H1 (cell line): Measurements from ENCODE around the gene EGFR. TPM values are rescaled to one million over a fixed set of nuclear protein-coding genes. Genes with fewer than 3 reads are reported as not detected.

Source experiments
- EGR1 ChIP-seq: IDR thresholded peaks from 2 replicates; pipeline ENCODE4 v1.6.1; 2011; ENCODE audit warnings: low read depth, low read length, borderline replicate concordance
- HDAC2 ChIP-seq, 2 experiments: fragments of 300-600 bp in 1 of 2; sonication (generic) in 1 of 2; IDR thresholded peaks; 2 replicates each; pipeline ENCODE4 v1.6.1; 2011 to 2012; ENCODE audit warnings: low read depth in 2 of 2, low read length in 2 of 2, mild to moderate bottlenecking in 2 of 2, moderate library complexity in 2 of 2, borderline replicate concordance in 1 of 2, inconsistent platforms in 1 of 2
- NRF1 ChIP-seq: IDR thresholded peaks from 2 replicates; pipeline ENCODE4 v1.6.1; 2011; ENCODE audit warnings: mild to moderate bottlenecking, low read depth, low read length, improper control_type of control experiment
- POLR2A ChIP-seq, 2 experiments: IDR thresholded peaks; 1 replicate in 1 of 2; 2 replicates in 1 of 2; pipeline ENCODE4 v1.6.1; 2011; ENCODE audit warnings: low read depth in 2 of 2, low read length in 2 of 2, mild to moderate bottlenecking in 2 of 2; ENCODE audit errors: control extremely low read depth in 1 of 2
- POLR2AphosphoS5 ChIP-seq: IDR thresholded peaks from 2 replicates; pipeline ENCODE4 v1.6.1; 2011; ENCODE audit warnings: low read depth, low read length
- SP2 ChIP-seq: IDR thresholded peaks from 2 replicates; pipeline ENCODE4 v1.6.1; 2012; ENCODE audit warnings: mild to moderate bottlenecking, low read length, inconsistent platforms
- polyA plus RNA-seq, 7 experiments: library from polyadenylated mRNA; depleted of rRNA in 3 of 7; stranded (reverse) in 5 of 7; unstranded in 2 of 7; fragments of >200 nt in 5 of 7; fragments of 200-250 nt in 2 of 7; gene quantifications; 1 replicate in 5 of 7; 2 replicates in 1 of 7; 4 replicates in 1 of 7; pipeline versions ENCODE4 v1.2.1 to v1.2.3, GENCODE V29; 2011 to 2013; ENCODE audit warnings: missing spikeins in 2 of 7, mixed read lengths in 2 of 7
- total RNA-seq: library from RNA; stranded (reverse); fragmentation: NEBNext Ultra II Directional; extraction: Animal tissue kit (Norgen Biotek cat#: 25700); gene quantifications from 2 replicates; pipeline ENCODE4 v1.2.1, GENCODE V29; 2021
- TF ChIP-seq, protein P1 (sequence below), 3 experiments: IDR thresholded peaks; 1 replicate in 2 of 3; 2 replicates in 1 of 3; pipeline versions ENCODE4 v1.5.1 to v1.6.1; 2011; ENCODE audit warnings: low read length in 3 of 3, mild to moderate bottlenecking in 3 of 3, inconsistent platforms in 2 of 3, low read depth in 1 of 3, moderate library complexity in 1 of 3; ENCODE audit not compliant: insufficient read depth in 1 of 3; ENCODE audit errors: control extremely low read depth in 1 of 3

Gene EGFR
- total and polyA plus RNA-seq, 2 of the 8 experiments (the other 6 are each of a cell fraction or from before 2014, with no cell fraction given), result 1.9 to 5.8 TPM

DNA sequence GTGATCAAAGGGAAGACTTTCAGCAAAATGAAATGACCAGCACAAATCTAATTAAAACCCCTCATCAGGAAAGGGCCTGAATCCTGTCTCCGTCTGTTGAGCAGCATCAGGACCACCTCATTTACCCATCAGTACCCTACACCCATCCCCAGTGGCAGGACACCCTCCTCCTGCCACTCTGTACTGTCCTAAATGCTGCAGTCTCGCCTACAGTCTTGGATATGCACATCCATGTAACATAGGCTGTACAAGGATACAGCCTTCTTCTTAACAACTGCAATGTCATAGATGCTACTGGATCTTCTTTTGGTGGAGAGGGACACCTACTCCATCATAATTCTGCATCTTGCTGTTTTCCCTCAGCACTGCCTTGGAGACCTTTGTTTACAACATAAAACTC, 206.0 kb downstream of the EGFR start (continued):
- TF ChIP-seq SP2 (no peak), POLR2AphosphoS5 (no peak), NRF1 (no peak), EGR1 (no peak), HDAC2 (IDR thresholded peaks at IDR 0.05; ENCODE audit: borderline replicate concordance in 1 of 2, low read depth in 2 of 2, low read length in 2 of 2) (no peak), POLR2A (IDR thresholded peaks at IDR 0.05; ENCODE audit: control extremely low read depth in 1 of 2, low read depth in 2 of 2, low read length in 2 of 2) (no peak)
- TF ChIP-seq, protein P1, sequence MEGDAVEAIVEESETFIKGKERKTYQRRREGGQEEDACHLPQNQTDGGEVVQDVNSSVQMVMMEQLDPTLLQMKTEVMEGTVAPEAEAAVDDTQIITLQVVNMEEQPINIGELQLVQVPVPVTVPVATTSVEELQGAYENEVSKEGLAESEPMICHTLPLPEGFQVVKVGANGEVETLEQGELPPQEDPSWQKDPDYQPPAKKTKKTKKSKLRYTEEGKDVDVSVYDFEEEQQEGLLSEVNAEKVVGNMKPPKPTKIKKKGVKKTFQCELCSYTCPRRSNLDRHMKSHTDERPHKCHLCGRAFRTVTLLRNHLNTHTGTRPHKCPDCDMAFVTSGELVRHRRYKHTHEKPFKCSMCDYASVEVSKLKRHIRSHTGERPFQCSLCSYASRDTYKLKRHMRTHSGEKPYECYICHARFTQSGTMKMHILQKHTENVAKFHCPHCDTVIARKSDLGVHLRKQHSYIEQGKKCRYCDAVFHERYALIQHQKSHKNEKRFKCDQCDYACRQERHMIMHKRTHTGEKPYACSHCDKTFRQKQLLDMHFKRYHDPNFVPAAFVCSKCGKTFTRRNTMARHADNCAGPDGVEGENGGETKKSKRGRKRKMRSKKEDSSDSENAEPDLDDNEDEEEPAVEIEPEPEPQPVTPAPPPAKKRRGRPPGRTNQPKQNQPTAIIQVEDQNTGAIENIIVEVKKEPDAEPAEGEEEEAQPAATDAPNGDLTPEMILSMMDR (IDR thresholded peaks at IDR 0.05; ENCODE audit: control extremely low read depth in 1 of 3, insufficient read depth in 1 of 3, low read depth in 1 of 3, low read length in 3 of 3), result no peak
